Omental fat pad (tissue), 4 donors: ENCODE results near the gene UGT1A1. TPM values are rescaled to one million over a fixed set of nuclear protein-coding genes. Genes with fewer than 3 reads are reported as not detected.

Experiments
- ATAC-seq: fragments of 150-250 bp; one replicate; pipeline ENCODE4 v1.9.1; 2016; ENCODE audit warnings: mild to moderate bottlenecking, moderate library complexity; ENCODE audit not compliant: low FRiP score
- DNase-seq: peaks from one replicate; pipeline ENCODE4 v3.0.0-alpha.2; 2019; ENCODE audit warnings: low spot score
- total RNA-seq, 4 donors: library from RNA; depleted of rRNA; stranded (reverse); fragments of >200 nt; gene quantifications; one replicate each; pipeline ENCODE4 v1.1.0, GENCODE V29; 2016
- TF ChIP-seq, protein P1 (sequence below), 3 donors: fragments of 450-650 bp; IDR thresholded peaks; one replicate each; pipeline ENCODE4 v1.5.1; 2016 to 2017; ENCODE audit warnings: antibody characterized with exemption in 3 of 3, mild to moderate bottlenecking in 3 of 3, moderate library complexity in 2 of 3

The UGT1A1 gene
- total RNA-seq, 4 donors from 2014 or later = not detected

GRCh38 chr2:233796254-233796653, 36.2 kb downstream of the UGT1A1 start:
- TF ChIP-seq, protein P1, sequence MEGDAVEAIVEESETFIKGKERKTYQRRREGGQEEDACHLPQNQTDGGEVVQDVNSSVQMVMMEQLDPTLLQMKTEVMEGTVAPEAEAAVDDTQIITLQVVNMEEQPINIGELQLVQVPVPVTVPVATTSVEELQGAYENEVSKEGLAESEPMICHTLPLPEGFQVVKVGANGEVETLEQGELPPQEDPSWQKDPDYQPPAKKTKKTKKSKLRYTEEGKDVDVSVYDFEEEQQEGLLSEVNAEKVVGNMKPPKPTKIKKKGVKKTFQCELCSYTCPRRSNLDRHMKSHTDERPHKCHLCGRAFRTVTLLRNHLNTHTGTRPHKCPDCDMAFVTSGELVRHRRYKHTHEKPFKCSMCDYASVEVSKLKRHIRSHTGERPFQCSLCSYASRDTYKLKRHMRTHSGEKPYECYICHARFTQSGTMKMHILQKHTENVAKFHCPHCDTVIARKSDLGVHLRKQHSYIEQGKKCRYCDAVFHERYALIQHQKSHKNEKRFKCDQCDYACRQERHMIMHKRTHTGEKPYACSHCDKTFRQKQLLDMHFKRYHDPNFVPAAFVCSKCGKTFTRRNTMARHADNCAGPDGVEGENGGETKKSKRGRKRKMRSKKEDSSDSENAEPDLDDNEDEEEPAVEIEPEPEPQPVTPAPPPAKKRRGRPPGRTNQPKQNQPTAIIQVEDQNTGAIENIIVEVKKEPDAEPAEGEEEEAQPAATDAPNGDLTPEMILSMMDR (IDR thresholded peaks at IDR 0.05) = no peak
- ATAC-seq (no peak), DNase-seq (no peak)

GRCh38 chr2:233798335-233799086, 38.4 kb downstream of the UGT1A1 start:
- TF ChIP-seq, protein P1 (IDR thresholded peaks at IDR 0.05) = no peak
- ATAC-seq (no peak), DNase-seq (no peak)

GRCh38 chr2:233799087-233799665, 39.1 kb downstream of the UGT1A1 start:
- DNase-seq = no peak
- ATAC-seq = no peak
- TF ChIP-seq, protein P1 (IDR thresholded peaks at IDR 0.05) = no peak

- TF ChIP-seq, protein P1 (IDR thresholded peaks at IDR 0.05) = no peak
- ATAC-seq = no peak
- DNase-seq = no peak
These were observed 39.6 kb downstream of the UGT1A1 start for GRCh38 chr2:233799716-233800115.

DNA sequence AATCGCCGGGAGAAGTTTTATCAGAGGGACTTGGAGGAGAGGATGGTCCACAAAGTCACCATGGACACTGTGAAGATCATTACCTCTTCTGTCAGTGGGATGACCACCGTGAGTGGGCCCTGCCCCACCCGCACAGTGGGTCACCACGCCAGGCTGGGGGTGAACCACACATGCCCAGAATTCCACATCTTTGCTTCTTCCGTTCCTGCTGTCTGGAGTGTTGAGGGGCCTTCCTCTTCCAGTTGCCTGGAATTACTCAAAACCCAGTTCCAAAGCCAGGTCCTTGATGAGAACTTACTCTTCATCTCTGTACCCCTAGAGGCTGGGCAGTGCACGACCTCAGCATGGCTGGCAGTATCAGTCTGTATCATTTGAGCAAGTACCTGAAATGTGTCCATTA, 40.1 kb downstream of the UGT1A1 start:
- ATAC-seq = no peak
- no peak for DNase-seq
- TF ChIP-seq, protein P1 (IDR thresholded peaks at IDR 0.05) = no peak

GRCh38 chr2:233801357-233802131, 41.5 kb downstream of the UGT1A1 start:
- no peak for ATAC-seq
- DNase-seq = no peak
- TF ChIP-seq, protein P1 (IDR thresholded peaks at IDR 0.05) = no peak
